CD4-positive, alpha-beta T cell treated with Interleukin-17A for 1 hour (primary cell): ENCODE measurements around the gene EGLN2.
A peak's percentile ranks its signal among the peaks of the same experiment; 100 is the strongest.
"Not testable (repeated sequence)": the region's sequence is repeated elsewhere in the genome, so short reads cannot be mapped to it uniquely, and the experiment has no call there.

Source experiments
- DNase-seq: peaks from one replicate; pipeline ENCODE4 v3.0.0-alpha.2; 2020

Gene EGLN2

DNA sequence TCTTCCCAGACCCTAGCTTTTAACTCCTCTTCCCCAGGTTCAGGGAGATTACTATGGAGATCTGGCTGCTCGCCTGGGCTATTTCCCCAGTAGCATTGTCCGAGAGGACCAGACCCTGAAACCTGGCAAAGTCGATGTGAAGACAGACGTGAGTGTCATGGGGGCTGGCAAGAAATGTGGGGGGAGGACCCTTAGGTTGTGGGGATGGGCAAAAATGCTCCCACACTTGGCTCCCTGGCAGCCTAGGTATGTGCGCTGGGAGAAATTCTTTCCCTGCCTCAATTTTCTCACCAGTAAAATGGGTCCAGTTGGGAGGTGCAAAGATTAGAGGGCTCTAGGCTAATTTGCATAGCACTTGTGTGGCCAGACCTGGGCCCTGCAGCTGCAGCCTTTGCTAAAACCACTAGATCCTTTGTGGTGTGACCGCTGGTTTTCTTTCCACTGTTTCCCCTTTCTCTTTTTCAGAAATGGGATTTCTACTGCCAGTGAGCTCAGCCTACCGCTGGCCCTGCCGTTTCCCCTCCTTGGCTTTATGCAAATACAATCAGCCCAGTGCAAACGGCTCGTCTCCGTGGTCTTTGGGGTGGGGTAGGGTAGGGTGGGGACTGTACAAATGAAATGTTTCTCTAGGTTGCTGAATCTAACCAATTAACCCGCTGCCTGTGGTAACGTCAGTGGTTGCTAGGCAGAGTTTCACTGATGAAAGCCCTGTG lies 21.9 kb upstream of the EGLN2 start:
- DNase-seq: peak; percentile 96

- DNase-seq: no peak
Observed at GRCh38 chr19:40777645-40777936, 21.4 kb upstream of the EGLN2 start.

GRCh38 chr19:40777937-40778705 lies 20.9 kb upstream of the EGLN2 start, which contains the start of gene RAB4B:
RAB4B (plus strand) TSS chr19:40778247; CDS start chr19:40778376, 129 bp downstream.
- peak; percentile 100 for DNase-seq

- no peak for DNase-seq
Observed at GRCh38 chr19:40778706-40779284, 20.2 kb upstream of the EGLN2 start.

GRCh38 chr19:40780582-40780981 lies 18.4 kb upstream of the EGLN2 start:
- no peak for DNase-seq

GRCh38 chr19:40781140-40781539 lies 17.9 kb upstream of the EGLN2 start:
- no peak for DNase-seq

DNA sequence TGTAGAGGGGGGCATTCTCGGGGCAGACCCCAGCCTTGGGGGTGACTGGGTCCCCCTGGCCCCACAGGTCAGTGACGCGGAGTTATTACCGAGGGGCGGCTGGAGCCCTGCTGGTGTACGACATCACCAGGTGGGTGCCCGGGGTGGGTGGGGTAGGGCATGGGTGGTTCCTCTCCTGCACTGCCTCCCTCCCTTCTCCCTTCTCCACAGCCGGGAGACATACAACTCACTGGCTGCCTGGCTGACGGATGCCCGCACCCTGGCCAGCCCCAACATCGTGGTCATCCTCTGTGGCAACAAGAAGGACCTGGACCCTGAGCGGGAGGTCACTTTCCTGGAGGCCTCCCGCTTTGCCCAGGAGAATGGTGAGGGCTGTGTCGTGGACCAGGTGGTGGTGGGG lies 15.3 kb upstream of the EGLN2 start:
- no peak for DNase-seq

DNA sequence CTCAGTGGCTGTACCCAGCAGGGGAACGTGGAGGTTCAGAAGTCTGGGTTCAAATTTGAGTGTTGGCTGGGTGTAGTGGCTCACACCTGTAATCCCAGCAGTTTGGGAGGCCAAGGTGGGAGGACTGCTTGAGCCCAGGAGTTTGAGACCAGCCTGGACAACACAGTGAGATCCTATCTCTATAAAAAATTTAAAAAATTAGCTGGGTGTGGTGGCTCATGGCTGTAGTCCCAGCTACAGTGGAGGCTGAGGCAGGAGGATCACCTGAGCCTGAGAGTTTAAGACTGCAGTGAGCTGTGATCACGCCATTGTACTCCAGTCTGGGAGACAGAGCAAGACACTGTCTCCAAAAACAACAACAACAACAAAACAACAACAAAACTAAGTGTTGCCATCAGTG lies 14.8 kb upstream of the EGLN2 start:
- DNase-seq: not testable (repeated sequence)

DNA sequence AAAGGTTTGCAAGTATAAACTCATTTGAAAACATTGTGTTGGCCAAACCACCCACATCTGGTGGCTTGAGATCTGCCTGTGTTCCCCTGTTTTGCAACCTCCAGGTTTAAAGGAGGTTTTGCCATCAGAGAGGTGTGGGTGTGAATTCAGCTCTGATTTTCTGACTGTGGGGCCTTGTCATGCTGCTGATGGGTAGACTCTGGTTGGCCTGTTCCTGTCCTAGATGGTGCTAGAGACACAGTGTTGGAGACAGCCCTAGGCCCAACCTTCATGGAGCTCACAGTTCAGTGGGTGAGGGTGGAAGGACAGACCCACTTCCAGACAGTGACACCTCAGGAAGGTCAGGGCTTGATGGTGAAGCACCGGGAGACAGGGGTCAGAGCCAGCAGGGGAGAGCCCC lies 13.5 kb upstream of the EGLN2 start:
- DNase-seq: no peak

GRCh38 chr19:40786060-40787037 lies 12.6 kb upstream of the EGLN2 start:
- no peak for DNase-seq

DNA sequence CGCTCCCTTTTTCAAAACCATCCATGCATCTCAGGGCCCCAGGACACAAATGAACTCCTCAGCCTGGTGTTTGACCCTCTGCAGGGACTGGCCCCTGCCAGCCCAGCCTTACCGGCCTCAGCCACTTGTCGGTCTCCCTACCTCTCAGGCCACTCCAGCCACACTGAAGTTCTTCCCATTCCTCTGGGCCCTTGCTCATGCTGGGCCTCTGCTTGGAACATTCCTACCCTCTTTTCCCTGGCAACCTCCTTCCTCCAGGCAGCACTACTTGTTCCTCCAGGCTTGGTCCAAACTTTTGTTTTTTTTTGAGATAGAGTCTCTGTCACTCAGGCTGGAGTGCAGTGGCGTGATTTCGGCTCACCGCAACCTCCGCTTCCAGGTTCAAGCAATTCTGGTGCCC lies 7.6 kb upstream of the EGLN2 start:
- DNase-seq: no peak

DNA sequence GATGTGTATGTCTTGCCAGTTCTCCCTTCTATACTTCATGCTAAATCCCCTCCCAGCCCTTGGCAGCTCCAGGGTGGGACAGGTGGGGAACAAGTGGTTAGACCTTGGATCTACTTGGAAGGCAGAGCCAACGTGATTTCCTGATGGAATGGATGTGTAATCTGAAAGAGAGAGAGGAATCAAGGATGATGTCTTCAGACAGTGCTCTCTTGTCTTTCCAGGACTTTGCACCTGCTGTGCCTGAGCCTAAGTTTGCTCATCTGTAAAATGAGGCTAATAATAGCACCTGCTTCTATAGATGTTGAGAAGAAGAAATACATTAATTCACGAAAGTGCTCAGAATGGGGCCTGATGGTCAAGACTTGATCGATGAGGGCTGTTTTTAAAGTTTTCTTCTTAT lies 7.0 kb upstream of the EGLN2 start:
- no peak for DNase-seq

GRCh38 chr19:40797166-40797962 lies 1.6 kb upstream of the EGLN2 start:
- no peak for DNase-seq

GRCh38 chr19:40797963-40798682 lies 868 bp upstream of the EGLN2 start:
- peak; percentile 79 for DNase-seq

DNA sequence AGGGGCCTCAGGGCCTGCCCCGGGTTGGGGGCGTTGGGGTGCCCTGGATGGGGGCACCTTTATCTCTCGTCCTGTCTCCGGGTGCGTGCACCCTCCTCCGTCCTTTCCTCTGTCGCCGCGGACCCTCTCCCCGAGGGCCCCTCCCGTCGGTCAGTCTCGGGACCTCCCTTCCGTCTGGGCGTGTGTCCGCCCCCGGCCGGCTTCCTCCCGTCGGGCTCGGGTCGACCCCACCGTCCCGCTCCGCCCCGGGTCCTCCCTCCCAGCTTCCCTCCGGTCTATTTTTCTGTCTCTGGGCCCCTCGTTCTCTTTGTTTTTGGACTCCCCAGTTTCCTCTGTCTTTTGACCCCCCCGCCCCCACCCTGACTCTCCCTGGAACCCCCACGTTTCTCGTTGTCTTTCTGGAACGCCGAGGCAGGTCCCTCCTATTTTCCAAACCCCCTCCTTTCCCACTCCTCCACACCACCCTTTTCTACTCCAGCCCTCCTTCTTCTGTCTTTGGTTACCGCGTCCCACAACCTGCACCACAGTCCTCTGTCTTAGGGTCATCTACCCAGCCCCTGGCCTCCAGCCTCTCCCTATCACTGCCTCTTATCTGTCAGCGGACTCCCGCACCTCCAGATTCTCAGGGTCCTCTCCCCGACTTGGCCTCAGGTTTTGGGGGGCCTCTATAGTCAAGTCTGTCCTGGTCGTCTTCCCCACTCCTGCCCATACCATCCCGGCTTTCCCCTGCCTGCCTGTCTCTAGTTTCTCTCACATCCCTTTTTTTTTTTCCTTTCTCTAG lies 757 bp downstream of the EGLN2 start:
- no peak for DNase-seq

- DNase-seq: no peak
Observed at GRCh38 chr19:40800339-40800996, 1.5 kb downstream of the EGLN2 start.

- DNase-seq: no peak
Observed at GRCh38 chr19:40800997-40801377, 2.0 kb downstream of the EGLN2 start.

DNA sequence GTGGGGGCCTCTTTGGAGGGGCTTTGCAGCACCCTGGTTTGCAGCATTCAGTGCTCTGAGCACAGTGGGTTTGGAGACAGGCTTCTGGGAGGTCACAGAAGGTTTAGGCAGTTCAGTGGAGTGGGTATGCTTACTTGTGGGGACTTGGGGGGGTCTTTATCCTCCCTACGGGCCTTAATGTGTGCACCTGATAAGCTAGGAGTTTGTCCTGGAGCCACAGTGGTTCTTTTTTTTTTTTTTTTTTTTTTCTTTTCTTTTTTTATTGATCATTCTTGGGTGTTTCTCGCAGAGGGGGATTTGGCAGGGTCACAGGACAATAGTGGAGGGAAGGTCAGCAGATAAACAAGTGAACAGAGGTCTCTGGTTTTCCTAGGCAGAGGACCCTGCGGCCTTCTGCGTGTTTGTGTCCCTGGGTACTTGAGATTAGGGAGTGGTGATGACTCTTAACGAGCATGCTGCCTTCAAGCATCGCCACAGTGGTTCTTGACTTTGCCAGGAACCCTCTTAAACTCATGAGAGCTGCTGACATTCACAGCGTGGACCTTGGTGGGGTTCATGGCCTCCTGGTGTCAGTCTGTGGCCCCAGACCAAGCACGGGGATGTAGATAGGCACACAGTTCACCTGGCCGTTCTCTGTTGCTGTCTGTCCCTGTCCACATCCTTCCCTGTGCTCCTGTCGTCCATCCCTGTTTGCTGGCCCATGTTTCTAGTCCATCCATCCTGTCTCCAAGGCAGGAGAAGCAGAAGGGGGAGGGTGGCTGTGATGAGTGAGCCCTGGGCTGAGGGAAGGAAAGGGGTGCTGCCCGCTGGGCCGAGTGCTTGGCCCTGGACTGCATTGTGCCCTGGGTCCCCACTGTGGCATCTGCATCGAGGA lies 2.7 kb downstream of the EGLN2 start:
- DNase-seq: no peak
